PC-9 (cell line): ENCODE results near the gene FUOM. TPM values are rescaled to one million over a fixed set of nuclear protein-coding genes. Genes with fewer than 3 reads are reported as not detected.
A peak's percentile ranks its signal among the peaks of the same experiment; 100 is the strongest.
"Not testable (repeated sequence)": the region's sequence is repeated elsewhere in the genome, so short reads cannot be mapped to it uniquely, and the experiment has no call there.

Experiments
- BruUV-seq: library from RNA; stranded (reverse); fragments of 400-500 nt; replicated peaks from 2 replicates; lab custom pipeline; 2021; lab: Mats Ljungman, UMichigan
- CTCF ChIA-PET: fragments of 300-600 bp; sonication (Branson Sonifier 250); formaldehyde crosslinking; loops from one replicate; lab custom pipeline; 2022; ENCODE audit warnings: antibody characterized with exemption; lab: Charles Lee
- POLR2A ChIA-PET: fragments of 300-600 bp; sonication (Branson Sonifier 250); formaldehyde crosslinking; loops from one replicate; lab custom pipeline; 2022; ENCODE audit warnings: antibody characterized with exemption; ENCODE audit not compliant: unreplicated experiment; lab: Charles Lee
- DNase-seq, 2 experiments: peaks; one replicate each; pipeline versions ENCODE4 v3.0.0 to v3.0.0-alpha.2; 2015 to 2022; ENCODE audit warnings: mixed read lengths in 1 of 2
- H2AFZ ChIP-seq: fragments of 200-600 bp; sonication (generic); 2 replicates; pipeline ENCODE4 v1.8.1; 2017; ENCODE audit warnings: antibody characterized with exemption
- H3F3A ChIP-seq: fragments of 200-600 bp; sonication (generic); 2 replicates; pipeline ENCODE4 v1.8.1; 2017; ENCODE audit warnings: antibody characterized with exemption, mild to moderate bottlenecking, low read depth; ENCODE audit not compliant: insufficient read depth
- H3K27ac ChIP-seq: fragments of 200-600 bp; sonication (generic); 2 replicates; pipeline ENCODE4 v1.6.1; 2016; ENCODE audit warnings: mixed run types
- H3K27me3 ChIP-seq: fragments of 200-600 bp; sonication (generic); 2 replicates; pipeline ENCODE4 v1.6.1; 2016; ENCODE audit warnings: low read depth, mixed run types; ENCODE audit not compliant: insufficient read depth
- H3K36me3 ChIP-seq: fragments of 200-600 bp; sonication (generic); 2 replicates; pipeline ENCODE4 v1.6.1; 2016; ENCODE audit warnings: low read depth, mixed run types
- H3K4me1 ChIP-seq: fragments of 200-600 bp; sonication (generic); replicated peaks from 2 replicates; pipeline ENCODE4 v1.6.1; 2016; ENCODE audit warnings: mixed run types; ENCODE audit not compliant: insufficient read depth
- H3K4me2 ChIP-seq: fragments of 200-600 bp; sonication (generic); 2 replicates; pipeline ENCODE4 v1.6.1; 2017; ENCODE audit warnings: mixed run types
- H3K4me3 ChIP-seq: fragments of 200-600 bp; sonication (generic); 2 replicates; pipeline ENCODE4 v1.6.1; 2016; ENCODE audit warnings: mixed run types
- H3K79me2 ChIP-seq: fragments of 200-600 bp; sonication (generic); 2 replicates; pipeline ENCODE4 v1.6.1; 2017; ENCODE audit warnings: low read depth, mixed run types
- H3K9me2 ChIP-seq: fragments of 200-600 bp; sonication (generic); 2 replicates; pipeline ENCODE4 v1.8.1; 2017; ENCODE audit warnings: mild to moderate bottlenecking; ENCODE audit not compliant: insufficient read depth
- H3K9me3 ChIP-seq: fragments of 200-600 bp; sonication (generic); 2 replicates; pipeline ENCODE4 v1.8.1; 2016; ENCODE audit warnings: low read depth; ENCODE audit not compliant: insufficient read depth
- H4K20me1 ChIP-seq: fragments of 200-600 bp; sonication (generic); 2 replicates; pipeline ENCODE4 v1.8.1; 2017; ENCODE audit not compliant: insufficient read depth
- EZH2 ChIP-seq: fragments of 200-600 bp; sonication (generic); IDR thresholded peaks from 2 replicates; pipeline ENCODE4 v1.8.0; 2017; ENCODE audit warnings: antibody characterized with exemption, low read depth
- intact Hi-C: fragments of 100-400 bp; cut with micrococcal nuclease; formaldehyde crosslinking; loops from one replicate; pipeline ENCODE4 v1.10.0; 2022; ENCODE audit not compliant: unreplicated experiment
- total RNA-seq: library from RNA; stranded (reverse); gene quantifications from 2 replicates; pipeline ENCODE4 v1.2.3, GENCODE V29; 2021
- TF ChIP-seq, protein P1 (sequence below): fragments of 200-600 bp; sonication (generic); conservative IDR thresholded peaks from 2 replicates; pipeline ENCODE4 v1.6.1; 2017; ENCODE audit warnings: mixed run types, antibody characterized with exemption, mild to moderate bottlenecking, moderate library complexity

The FUOM gene
- total RNA-seq, 1 experiment from 2014 or later, result 7.4 TPM

DNA sequence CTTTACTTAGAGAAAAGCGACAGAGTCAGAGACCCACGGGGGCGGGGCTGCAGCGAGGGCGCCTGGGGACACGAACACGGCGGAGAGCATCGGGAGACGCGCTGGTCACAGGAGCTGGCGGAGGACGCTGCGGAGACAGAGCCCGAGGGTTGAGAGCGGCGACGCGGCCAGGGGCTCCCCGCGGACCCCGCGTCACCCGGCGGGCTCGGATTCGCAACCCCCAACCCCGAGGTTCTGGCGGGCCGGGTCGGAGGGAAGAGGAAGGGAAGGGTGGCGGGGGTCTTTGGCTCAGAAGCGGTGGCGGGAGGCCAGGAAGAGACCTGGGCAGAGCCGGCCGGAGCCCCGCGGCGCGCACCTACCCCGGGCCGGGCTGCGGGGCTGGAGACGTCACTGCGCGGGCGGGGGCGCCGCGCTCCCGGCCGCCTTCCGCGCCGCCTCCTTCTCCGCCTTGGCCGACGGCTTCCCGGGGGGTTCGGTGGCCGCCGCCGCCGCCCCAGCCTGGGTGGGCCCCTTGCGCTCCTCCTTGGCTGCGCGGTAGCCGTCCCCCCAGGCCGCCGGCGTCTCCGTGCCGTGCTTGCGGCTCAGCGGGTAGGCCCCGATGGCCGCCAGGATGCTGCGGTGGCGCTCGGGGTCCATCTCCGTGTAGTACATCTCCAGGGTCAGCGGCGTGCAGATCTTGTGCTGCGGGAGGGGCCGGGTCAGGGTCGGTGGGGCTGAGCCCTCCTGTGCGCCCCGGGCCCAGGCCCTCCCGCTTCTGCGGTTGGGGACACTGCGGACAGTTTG lies 32.2 kb downstream of the FUOM start:
- no peaks in the 10 kb centered on the region for H4K20me1 ChIP-seq
- ChIA-PET POLR2A (no interaction called here), CTCF (interaction anchor here (0.6 kb wide), 1 partner anchor 129 kb away, joined by 4 read pairs; no protein-coding TSS in a partner anchor)
- no peaks in the 10 kb centered on the region for H3F3A ChIP-seq
- no peaks in the 10 kb centered on the region for H3K9me3 ChIP-seq
- BruUV-seq, result no TSS peak
- no peak overlapping the region for H2AFZ ChIP-seq
- H3K27me3 ChIP-seq, result no peaks in the 10 kb centered on the region
- H3K36me3 ChIP-seq, result no peaks in the 10 kb centered on the region
- DNase-seq, result no peak
- H3K79me2 ChIP-seq, result no peaks in the 10 kb centered on the region
- H3K4me1 ChIP-seq, result no peaks in the 10 kb centered on the region
- H3K4me3 ChIP-seq, result no peak overlapping the region
- no peaks in the 10 kb centered on the region for H3K9me2 ChIP-seq
- no peak overlapping the region for H3K4me2 ChIP-seq
- no peak overlapping the region for H3K27ac ChIP-seq
- TF ChIP-seq, protein P1, sequence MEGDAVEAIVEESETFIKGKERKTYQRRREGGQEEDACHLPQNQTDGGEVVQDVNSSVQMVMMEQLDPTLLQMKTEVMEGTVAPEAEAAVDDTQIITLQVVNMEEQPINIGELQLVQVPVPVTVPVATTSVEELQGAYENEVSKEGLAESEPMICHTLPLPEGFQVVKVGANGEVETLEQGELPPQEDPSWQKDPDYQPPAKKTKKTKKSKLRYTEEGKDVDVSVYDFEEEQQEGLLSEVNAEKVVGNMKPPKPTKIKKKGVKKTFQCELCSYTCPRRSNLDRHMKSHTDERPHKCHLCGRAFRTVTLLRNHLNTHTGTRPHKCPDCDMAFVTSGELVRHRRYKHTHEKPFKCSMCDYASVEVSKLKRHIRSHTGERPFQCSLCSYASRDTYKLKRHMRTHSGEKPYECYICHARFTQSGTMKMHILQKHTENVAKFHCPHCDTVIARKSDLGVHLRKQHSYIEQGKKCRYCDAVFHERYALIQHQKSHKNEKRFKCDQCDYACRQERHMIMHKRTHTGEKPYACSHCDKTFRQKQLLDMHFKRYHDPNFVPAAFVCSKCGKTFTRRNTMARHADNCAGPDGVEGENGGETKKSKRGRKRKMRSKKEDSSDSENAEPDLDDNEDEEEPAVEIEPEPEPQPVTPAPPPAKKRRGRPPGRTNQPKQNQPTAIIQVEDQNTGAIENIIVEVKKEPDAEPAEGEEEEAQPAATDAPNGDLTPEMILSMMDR, result no peak
- TF ChIP-seq EZH2, result no peak
- intact Hi-C loops, result loop anchor here (10.0 kb wide), 3 partner anchors 69 to 421 kb away; partner anchors contain the start of genes CYP2E1 and MTG1

DNA sequence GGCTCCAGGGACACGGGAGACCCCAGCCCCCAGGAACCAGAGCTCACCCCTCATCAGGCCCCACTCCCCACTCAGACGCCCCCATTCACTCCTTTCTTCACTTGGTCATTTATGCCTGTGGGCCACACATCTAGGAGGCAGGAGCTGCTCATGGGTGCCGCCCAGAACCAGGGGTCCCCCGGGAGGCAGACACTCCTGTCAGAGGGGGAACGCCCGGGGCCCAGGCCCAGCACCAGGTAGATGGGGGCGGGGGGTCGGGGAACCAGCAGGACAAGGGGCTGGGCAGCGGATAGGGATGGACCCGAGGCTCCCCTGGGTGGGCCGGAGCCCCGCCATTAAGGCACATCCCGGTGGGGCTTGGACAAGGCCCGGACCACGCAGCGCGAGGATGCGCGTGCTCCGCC lies 33.0 kb downstream of the FUOM start:
- intact Hi-C loops, result loop anchor here (10.0 kb wide), 3 partner anchors 70 to 420 kb away; partner anchors contain the start of genes CYP2E1 and MTG1
- Histone ChIP-seq H3K4me1 (no peaks in the 10 kb centered on the region), H3K9me2 (no peaks in the 10 kb centered on the region), H3K79me2 (no peaks in the 10 kb centered on the region), H3K4me2 (no peak overlapping the region), H3K27me3 (no peaks in the 10 kb centered on the region), H3K4me3 (no peak overlapping the region), H4K20me1 (no peaks in the 10 kb centered on the region), H2AFZ (no peak overlapping the region), H3K27ac (no peak overlapping the region), H3F3A (no peaks in the 10 kb centered on the region), H3K36me3 (no peaks in the 10 kb centered on the region), H3K9me3 (no peaks in the 10 kb centered on the region)
- no TSS peak for BruUV-seq
- CTCF ChIA-PET, result no interaction called here
- no peak for DNase-seq
- POLR2A ChIA-PET, result interaction anchor here (0.6 kb wide), 1 partner anchor 48 kb away, joined by 12 read pairs; the partner anchor contains the start of gene ECHS1
- TF ChIP-seq, protein P1, result no peak
- TF ChIP-seq EZH2, result no peak

- no peaks in the 10 kb centered on the region for H3K36me3 ChIP-seq
- ChIA-PET CTCF (interaction anchor here (1.1 kb wide), 1 partner anchor 67 kb away, joined by 4 read pairs; no protein-coding TSS in a partner anchor), POLR2A (interaction anchor here (0.6 kb wide), 2 partner anchors 49 to 422 kb away, joined by 3 to 12 read pairs; partner anchors contain the start of gene ECHS1)
- BruUV-seq, result no TSS peak
- peak; percentile 53 to 70 for DNase-seq
- no peaks in the 10 kb centered on the region for H3K9me2 ChIP-seq
- H3K27ac ChIP-seq, result no peak overlapping the region
- H3K4me1 ChIP-seq, result no peaks in the 10 kb centered on the region
- no peaks in the 10 kb centered on the region for H3F3A ChIP-seq
- TF ChIP-seq EZH2, result no peak
- TF ChIP-seq, protein P1, result no peak
- H3K4me3 ChIP-seq, result peak overlapping the region; percentile 52; the same call in 1 of the 2 replicates
- peak overlapping the region; percentile 61 for H3K4me2 ChIP-seq
- peak overlapping the region; percentile 64; the same call in 1 of the 2 replicates for H2AFZ ChIP-seq
- H3K9me3 ChIP-seq, result no peaks in the 10 kb centered on the region
- H3K27me3 ChIP-seq, result no peaks in the 10 kb centered on the region
- intact Hi-C loops, result loop anchor here (10.0 kb wide), 3 partner anchors 71 to 419 kb away; partner anchors contain the start of genes CYP2E1 and MTG1
- no peaks in the 10 kb centered on the region for H3K79me2 ChIP-seq
- H4K20me1 ChIP-seq, result no peaks in the 10 kb centered on the region
Observed at GRCh38 chr10:133324198-133324792, 33.5 kb downstream of the FUOM start.

GRCh38 chr10:133322064-133322709 lies 35.6 kb downstream of the FUOM start:
- DNase-seq, H3F3A ChIP-seq, CTCF ChIA-PET, H3K4me3 ChIP-seq, H3K36me3 ChIP-seq, H3K79me2 ChIP-seq, H3K27me3 ChIP-seq, H3K4me2 ChIP-seq, H3K4me1 ChIP-seq, POLR2A ChIA-PET, H3K27ac ChIP-seq, H2AFZ ChIP-seq, BruUV-seq, H4K20me1 ChIP-seq, H3K9me3 ChIP-seq, H3K9me2 ChIP-seq: not testable (repeated sequence)
- intact Hi-C loops, result loop anchor here (10.0 kb wide), 3 partner anchors 73 to 417 kb away; partner anchors contain the start of genes CYP2E1 and MTG1
